Large intestine (tissue), 3 donors: ENCODE data around the gene MFF. TPM values are rescaled to one million over a fixed set of nuclear protein-coding genes. Genes with fewer than 3 reads are reported as not detected.
A peak's percentile ranks its signal among the peaks of the same experiment; 100 is the strongest.
"Not testable (repeated sequence)": the region's sequence is repeated elsewhere in the genome, so short reads cannot be mapped to it uniquely, and the experiment has no call there.

Source experiments
- DNase-seq, 2 donors: peaks; one replicate each; pipeline versions ENCODE4 v3.0.0 to v3.0.0-alpha.2; 2013
- H3K27ac ChIP-seq: one replicate; pipeline ENCODE4 v1.5.1; 2013; ENCODE audit warnings: low read length
- H3K27me3 ChIP-seq: 2 replicates; pipeline ENCODE4 v1.6.1; 2013; ENCODE audit warnings: low read length; ENCODE audit not compliant: control insufficient read depth, insufficient read depth
- H3K36me3 ChIP-seq: 2 replicates; pipeline ENCODE4 v1.6.1; 2013; ENCODE audit warnings: low read length; ENCODE audit not compliant: control insufficient read depth, insufficient read depth
- H3K4me1 ChIP-seq: one replicate; pipeline ENCODE4 v1.6.1; 2013; ENCODE audit warnings: low read length; ENCODE audit not compliant: control insufficient read depth, insufficient read depth
- H3K4me3 ChIP-seq: one replicate; pipeline ENCODE4 v1.5.1; 2013; ENCODE audit warnings: low read length
- H3K9me3 ChIP-seq: one replicate; pipeline ENCODE4 v1.6.1; 2013; ENCODE audit warnings: mild to moderate bottlenecking, low read depth, low read length, moderate library complexity; ENCODE audit not compliant: control insufficient read depth
- WGBS: methylation state at CpG from one replicate; pipeline ENCODE4 v1.1.5; 2013; ENCODE audit warnings: low lambda C conversion rate; ENCODE audit not compliant: insufficient coverage; 5-methylcytosine and 5-hydroxymethylcytosine counted together
- polyA plus RNA-seq: library from polyadenylated mRNA; unstranded; fragments of 120-200 nt; gene quantifications from one replicate; pipeline ENCODE4 v1.2.1, GENCODE V29; 2013

Gene MFF
- polyA plus RNA-seq, 1 donor: 87.3 TPM

DNA sequence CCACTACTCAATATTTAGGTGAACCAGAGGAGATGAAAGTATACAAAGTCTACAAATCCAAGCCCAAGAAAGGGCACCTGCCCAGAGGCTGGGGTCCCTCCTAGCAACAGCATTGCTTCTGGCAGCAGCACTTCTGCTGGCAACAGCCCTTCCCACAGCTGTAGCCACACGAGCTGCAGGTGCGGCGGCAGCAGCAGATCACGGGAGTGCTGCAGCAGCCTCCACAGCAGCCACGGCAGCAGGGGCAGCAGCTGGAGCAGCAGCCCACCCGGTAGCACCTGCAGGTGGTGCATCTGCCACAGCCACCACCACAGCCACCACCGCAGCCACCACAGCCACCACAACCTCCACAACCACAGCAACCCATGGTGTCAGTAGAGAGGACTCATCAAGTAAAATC is 62.5 kb downstream of the MFF start, which contains the start of gene SCYGR1:
Gene SCYGR1 (minus strand): TSS at position 367 of the 400 bp plus-strand sequence. CDS start 0 bp downstream, at position 367.
- H3K9me3 ChIP-seq, H3K36me3 ChIP-seq, H3K27me3 ChIP-seq, H3K27ac ChIP-seq, H3K4me3 ChIP-seq, DNase-seq: not testable (repeated sequence)
- no CpG with 5 or more reads among the region's 7 CpGs for WGBS
- H3K4me1 ChIP-seq: peaks cover 19% of the 10 kb centered on the region

DNA sequence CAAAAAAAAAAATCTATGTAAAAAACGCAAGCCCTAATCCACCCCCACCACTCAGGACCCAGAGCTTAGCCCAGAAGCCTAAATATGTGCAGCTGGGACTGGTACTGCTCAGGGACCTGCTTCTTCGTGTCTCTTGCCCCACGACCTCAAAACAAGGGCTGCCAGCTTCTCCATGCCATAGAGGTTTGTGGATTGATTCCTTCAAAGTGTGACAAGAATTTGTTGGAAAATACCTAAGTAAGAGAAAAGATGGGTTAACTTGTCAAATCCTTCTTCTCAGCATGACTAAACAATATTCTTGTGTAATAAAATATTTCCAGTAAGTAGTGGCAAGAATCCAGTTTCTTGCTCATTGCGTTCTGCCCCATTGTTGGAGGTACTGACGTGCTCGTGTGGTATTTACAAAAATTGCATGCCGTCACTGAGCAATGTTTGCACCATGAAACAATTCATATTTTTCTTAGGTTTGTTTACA is 63.5 kb downstream of the MFF start:
- Histone ChIP-seq H3K27ac (no peak overlapping the region), H3K36me3 (no peaks in the 10 kb centered on the region), H3K27me3 (no peaks in the 10 kb centered on the region), H3K4me1 (peaks cover 17% of the 10 kb centered on the region), H3K9me3 (no peaks in the 10 kb centered on the region), H3K4me3 (no peak overlapping the region)
- no CpG with 5 or more reads among the region's 7 CpGs for WGBS
- DNase-seq: no peak

DNA sequence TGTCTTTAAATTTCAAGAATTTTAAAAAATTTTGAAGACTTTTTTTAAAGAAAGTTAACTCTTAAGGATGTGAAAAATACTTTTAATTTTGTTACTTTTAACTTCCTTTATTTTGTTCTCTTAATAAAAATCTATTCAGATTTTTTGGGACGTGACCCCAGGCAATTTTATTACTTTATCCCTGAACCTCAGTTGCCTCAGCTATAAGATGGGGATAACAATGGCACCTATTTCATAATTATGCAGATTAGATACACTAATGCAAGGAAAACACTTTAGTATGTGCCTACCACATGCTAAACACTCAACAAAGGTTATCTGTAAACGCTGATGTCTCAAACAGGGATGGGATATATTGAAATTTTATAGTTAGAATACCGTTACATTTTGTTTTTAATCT is 64.2 kb downstream of the MFF start:
- Histone ChIP-seq H3K4me3 (no peak overlapping the region), H3K36me3 (no peaks in the 10 kb centered on the region), H3K27ac (no peak overlapping the region), H3K4me1 (peaks cover 11% of the 10 kb centered on the region), H3K27me3 (no peaks in the 10 kb centered on the region), H3K9me3 (no peaks in the 10 kb centered on the region)
- no peak for DNase-seq
- WGBS: 78% methylated on average over 3 of the region's 3 CpGs

DNA sequence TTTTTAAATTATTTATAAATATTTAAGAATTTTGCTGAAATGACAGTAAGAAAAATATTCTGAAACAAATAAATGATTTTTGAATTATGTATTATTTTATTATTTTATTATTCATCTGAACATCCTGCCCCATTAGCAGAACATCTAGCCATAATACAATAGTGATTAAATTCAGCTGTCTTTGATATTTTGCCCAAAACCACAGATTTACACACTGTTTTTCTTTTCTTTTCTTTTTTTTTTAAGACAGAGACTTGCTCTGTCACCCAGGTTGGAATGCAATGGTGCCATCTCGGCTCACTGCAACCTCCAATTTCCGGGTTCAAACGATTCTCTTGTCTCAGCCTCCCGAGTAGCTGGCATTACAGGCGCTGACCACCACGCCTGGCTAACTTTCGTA is 64.6 kb downstream of the MFF start:
- Histone ChIP-seq H3K9me3 (no peaks in the 10 kb centered on the region), H3K4me1 (peaks cover 9% of the 10 kb centered on the region), H3K27ac (no peak overlapping the region), H3K36me3 (no peaks in the 10 kb centered on the region), H3K4me3 (no peak overlapping the region), H3K27me3 (no peaks in the 10 kb centered on the region)
- DNase-seq: no peak
- WGBS: no CpG with 5 or more reads among the region's 7 CpGs

DNA sequence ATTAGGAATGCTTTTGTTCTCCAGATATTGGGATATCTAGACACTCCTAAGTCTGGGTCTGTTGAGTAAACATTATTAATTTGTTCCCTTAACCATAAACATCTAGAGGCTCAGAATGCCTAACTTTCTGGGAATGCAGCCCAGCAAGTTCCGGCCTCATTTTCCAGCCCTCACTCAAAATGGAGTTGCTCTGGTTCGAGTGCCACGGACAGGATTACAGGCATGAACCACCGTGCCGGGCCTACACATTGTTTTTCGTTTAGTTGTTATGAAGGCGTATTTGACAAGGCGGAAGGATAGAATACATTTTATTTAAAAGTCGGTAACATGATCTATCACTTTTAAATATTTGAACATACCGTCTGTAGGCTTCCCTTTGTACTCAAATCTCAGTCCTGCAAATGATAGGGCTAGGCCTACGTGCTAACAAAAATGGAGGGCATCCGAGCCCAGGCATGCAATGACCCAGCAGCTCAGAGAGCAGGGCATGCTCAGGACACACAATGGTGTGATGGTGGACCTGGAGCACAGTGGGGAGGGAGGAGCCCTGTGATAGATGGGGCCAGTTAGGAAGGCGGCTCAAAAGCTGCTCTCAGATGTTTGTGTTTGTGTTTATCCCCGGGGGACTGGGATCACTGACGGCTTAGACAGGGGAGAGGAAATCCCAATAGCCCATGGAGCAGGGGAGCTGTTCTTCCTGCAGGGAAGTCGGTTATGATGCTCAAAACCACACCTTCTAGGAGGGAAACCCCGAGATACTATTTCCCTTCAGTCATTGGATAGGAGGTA is 65.6 kb downstream of the MFF start:
- Histone ChIP-seq H3K36me3 (no peaks in the 10 kb centered on the region), H3K4me1 (no peaks in the 10 kb centered on the region), H3K27me3 (no peaks in the 10 kb centered on the region), H3K4me3 (no peak overlapping the region), H3K27ac (no peak overlapping the region), H3K9me3 (no peaks in the 10 kb centered on the region)
- WGBS: 90% methylated on average over 4 of the region's 17 CpGs
- DNase-seq: no peak

DNA sequence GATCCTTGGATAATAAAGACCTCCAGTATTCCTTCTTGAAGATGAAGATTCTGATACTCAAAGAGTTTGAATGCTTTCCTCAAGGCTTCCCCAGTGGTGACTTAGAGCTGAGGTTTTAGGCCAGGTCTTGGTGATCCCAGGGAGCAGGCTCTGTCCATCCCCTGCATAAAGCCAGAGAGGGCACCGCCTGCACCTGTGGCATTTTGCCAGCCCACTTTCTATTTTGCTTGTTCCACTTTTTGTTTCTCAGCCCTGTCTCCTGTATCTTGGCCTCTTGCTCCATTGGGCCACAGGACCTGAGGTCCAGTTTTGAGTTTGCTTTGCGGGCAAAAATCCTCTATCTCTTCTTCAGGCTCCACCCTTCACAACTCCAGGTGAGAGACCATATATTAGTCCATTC is 69.3 kb downstream of the MFF start:
- no peak for DNase-seq
- no CpG with 5 or more reads among the region's 2 CpGs for WGBS
- H3K36me3 ChIP-seq: no peaks in the 10 kb centered on the region
- no peak overlapping the region for H3K4me3 ChIP-seq
- H3K27me3 ChIP-seq: no peaks in the 10 kb centered on the region
- H3K4me1 ChIP-seq: peaks cover 12% of the 10 kb centered on the region
- no peak overlapping the region for H3K27ac ChIP-seq
- no peaks in the 10 kb centered on the region for H3K9me3 ChIP-seq

DNA sequence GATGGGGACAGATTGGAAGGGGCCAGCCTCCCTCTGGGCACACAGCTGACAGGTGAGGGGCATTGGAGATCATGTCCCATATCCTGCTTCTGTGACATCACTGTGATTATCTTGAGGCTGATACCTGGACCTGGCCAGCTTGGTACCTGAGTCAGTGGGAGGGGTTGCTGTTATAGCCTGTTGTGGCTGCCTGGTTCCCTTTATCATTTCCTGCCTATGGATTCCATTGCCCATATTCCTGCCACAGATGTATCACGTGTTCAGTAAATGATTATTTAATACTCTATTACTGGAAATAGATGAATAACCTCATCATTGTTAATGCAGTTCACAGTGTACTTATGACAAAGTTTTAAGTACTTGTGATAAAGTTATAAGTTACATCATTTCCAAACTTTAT is 70.5 kb downstream of the MFF start:
- H3K9me3 ChIP-seq: no peaks in the 10 kb centered on the region
- no peaks in the 10 kb centered on the region for H3K27me3 ChIP-seq
- peak in 1 of 2 donors; percentile 54 for DNase-seq
- no peaks in the 10 kb centered on the region for H3K36me3 ChIP-seq
- H3K4me3 ChIP-seq: no peak overlapping the region
- H3K4me1 ChIP-seq: peaks cover 21% of the 10 kb centered on the region
- no CpG with 5 or more reads among the region's 1 CpG for WGBS
- H3K27ac ChIP-seq: peak overlapping the region; percentile 19

DNA sequence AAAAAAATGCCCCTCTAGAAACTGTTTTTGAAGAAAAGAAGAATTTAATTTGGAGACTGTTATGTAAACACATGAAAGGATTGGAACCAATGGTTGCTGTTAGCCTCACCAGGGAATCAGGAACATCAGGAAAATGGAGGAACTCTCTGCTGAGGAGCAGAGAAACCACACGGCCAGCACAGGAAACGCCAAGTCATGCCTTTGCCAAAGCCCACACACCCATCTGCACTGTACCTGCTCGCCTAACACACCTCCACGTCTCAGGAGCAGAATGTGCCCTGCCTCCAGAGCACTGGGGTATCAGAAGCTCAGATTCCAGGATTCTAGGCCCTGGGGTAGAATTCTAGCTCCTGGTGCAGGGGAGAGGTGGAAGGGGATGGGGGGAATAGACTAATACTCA is 72.5 kb downstream of the MFF start:
- DNase-seq: no peak

DNA sequence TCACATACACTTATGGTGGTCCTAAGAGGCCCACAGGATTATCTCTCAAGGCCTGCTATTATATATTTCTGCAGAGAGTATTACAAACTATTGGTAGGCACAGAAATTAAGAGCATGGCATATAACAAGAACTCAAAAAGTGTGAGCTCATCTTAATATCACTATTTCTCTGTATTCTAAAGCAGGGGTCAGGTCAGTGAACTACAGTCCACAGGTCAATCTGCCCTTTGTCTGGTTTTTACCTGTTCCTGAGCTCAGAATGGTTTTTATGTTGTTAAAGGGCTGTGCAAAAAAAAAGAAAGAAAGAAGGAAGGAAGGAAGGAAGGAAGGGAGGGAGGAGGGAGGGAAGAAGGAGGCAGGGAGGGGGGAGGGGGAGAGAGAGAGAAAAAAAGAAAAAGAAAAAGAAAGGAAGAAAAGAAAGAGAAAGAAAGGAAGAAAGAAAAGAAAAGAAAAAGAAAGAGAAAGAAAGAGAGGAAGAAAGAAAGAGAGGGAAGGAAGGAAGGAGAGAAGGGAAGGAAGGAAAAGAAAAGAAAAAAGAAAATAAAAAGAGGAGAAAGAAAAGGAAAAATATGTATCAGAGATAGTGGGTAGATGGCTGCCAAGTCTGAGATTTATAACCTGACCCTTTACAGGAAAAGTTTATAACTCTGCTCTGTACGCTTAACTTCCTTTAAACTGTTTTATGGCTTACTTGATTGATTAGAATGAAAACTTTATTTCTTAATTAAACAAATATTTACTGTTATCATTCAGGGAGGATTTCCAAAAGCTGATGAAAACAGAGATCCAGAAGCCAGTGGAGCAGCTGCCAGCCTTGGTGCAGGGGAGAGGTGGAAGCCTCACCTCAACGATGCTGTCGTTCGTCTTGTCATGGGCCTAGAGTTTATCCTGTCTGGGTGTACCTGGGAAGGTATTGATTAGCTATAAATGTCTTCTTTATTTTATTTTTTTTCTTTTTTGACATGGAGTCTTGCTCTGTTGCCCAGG is 73.9 kb downstream of the MFF start:
- Histone ChIP-seq H3K36me3 (no peaks in the 10 kb centered on the region), H3K9me3 (no peaks in the 10 kb centered on the region), H3K4me3 (no peak overlapping the region), H3K27ac (peak overlapping the region; percentile 88), H3K27me3 (no peaks in the 10 kb centered on the region), H3K4me1 (peaks cover 34% of the 10 kb centered on the region)
- DNase-seq: peak; percentile 51 to 76
- WGBS: 0% methylated on average over 1 of the region's 4 CpGs

More for the DNA sequence above, 72.5 kb downstream of the MFF start:
- no peak overlapping the region for H3K27ac ChIP-seq
- H3K36me3 ChIP-seq: no peaks in the 10 kb centered on the region
- WGBS: no CpG with 5 or more reads among the region's 4 CpGs
- no peaks in the 10 kb centered on the region for H3K27me3 ChIP-seq
- peaks cover 34% of the 10 kb centered on the region for H3K4me1 ChIP-seq
- no peak overlapping the region for H3K4me3 ChIP-seq
- no peaks in the 10 kb centered on the region for H3K9me3 ChIP-seq

DNA sequence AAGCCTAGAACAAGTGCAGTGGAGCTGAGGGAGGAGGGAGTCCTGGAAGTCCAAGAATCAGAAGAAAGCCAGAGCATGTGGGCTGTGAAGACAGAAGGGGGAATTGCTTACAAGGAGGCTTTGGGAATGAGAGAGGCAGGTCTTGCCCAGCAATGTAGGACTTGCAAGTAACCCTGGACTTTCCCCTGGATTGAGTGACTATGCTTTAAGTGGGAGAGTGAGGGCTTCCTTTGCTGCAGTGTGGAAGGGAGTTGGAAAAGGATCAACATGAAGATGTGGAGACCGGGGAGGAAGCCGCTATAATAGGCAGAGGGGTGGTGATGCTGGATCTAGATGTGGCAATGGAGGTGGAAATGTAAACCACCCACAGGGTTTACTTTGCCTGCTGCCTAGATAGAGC is 76.5 kb downstream of the MFF start:
- Histone ChIP-seq H3K36me3 (no peaks in the 10 kb centered on the region), H3K9me3 (no peaks in the 10 kb centered on the region), H3K4me3 (no peak overlapping the region), H3K27me3 (no peaks in the 10 kb centered on the region), H3K4me1 (peaks cover 38% of the 10 kb centered on the region), H3K27ac (peak overlapping the region; percentile 56)
- no CpG with 5 or more reads among the region's 2 CpGs for WGBS
- peak in 1 of 2 donors; percentile 77 for DNase-seq
